Naive B cell (primary cell): Measurements from ENCODE around the gene SCP2. TPM values are rescaled to one million over a fixed set of nuclear protein-coding genes. Genes with fewer than 3 reads are reported as not detected.
A peak's percentile ranks its signal among the peaks of the same experiment; 100 is the strongest.
"Not testable (repeated sequence)": the region's sequence is repeated elsewhere in the genome, so short reads cannot be mapped to it uniquely, and the experiment has no call there.

Experiments used
- ATAC-seq, 2 donors: fragments of 150-1000 bp; cut with Tn5 transposase; 2 replicates each; pipeline ENCODE4 v1.10.0; 2021; ENCODE audit warnings: low read depth in 2 of 2, mild to moderate bottlenecking in 2 of 2, moderate library complexity in 2 of 2
- DNase-seq: peaks from one replicate; pipeline ENCODE4 v3.0.0; 2022
- H3K27ac Mint-ChIP-seq, 6 donors: one replicate each; pipeline ENCODE4 v1.8.0; 2020 to 2022; ENCODE audit warnings: mild to moderate bottlenecking in 6 of 6, mixed read lengths in 6 of 6, moderate library complexity in 5 of 6, inconsistent platforms in 2 of 6
- H3K27me3 Mint-ChIP-seq, 3 donors: one replicate each; pipeline ENCODE4 v1.8.0; 2021 to 2022; ENCODE audit warnings: mixed read lengths in 3 of 3, mild to moderate bottlenecking in 1 of 3
- H3K36me3 Mint-ChIP-seq, 2 donors: one replicate each; pipeline ENCODE4 v1.8.0; 2020 to 2022; ENCODE audit warnings: mixed read lengths in 2 of 2, inconsistent platforms in 1 of 2, mild to moderate bottlenecking in 1 of 2
- H3K4me1 Mint-ChIP-seq, 3 donors: one replicate each; pipeline ENCODE4 v1.8.0; 2020 to 2022; ENCODE audit warnings: mixed read lengths in 3 of 3, inconsistent platforms in 1 of 3, mild to moderate bottlenecking in 1 of 3, moderate library complexity in 1 of 3
- H3K4me3 Mint-ChIP-seq, 8 donors: one replicate each; pipeline ENCODE4 v1.8.0; 2020 to 2022; ENCODE audit warnings: mild to moderate bottlenecking in 8 of 8, mixed read lengths in 8 of 8, moderate library complexity in 8 of 8, inconsistent platforms in 2 of 8
- H3K9me3 Mint-ChIP-seq, 7 donors: one replicate each; pipeline ENCODE4 v1.8.0; 2020 to 2022; ENCODE audit warnings: mixed read lengths in 7 of 7, mild to moderate bottlenecking in 5 of 7, inconsistent platforms in 2 of 7, moderate library complexity in 1 of 7
- polyA plus RNA-seq, 6 donors: library from polyadenylated mRNA; unstranded; fragments of 300-500 nt; fragmentation: Illumina TruSeq; gene quantifications; one replicate each; pipeline ENCODE4 v1.2.3, GENCODE V29; 2021; ENCODE audit warnings: low read depth in 6 of 6

The SCP2 gene
- polyA plus RNA-seq, 6 donors from 2014 or later: 126 to 206 (median 169) TPM

GRCh38 chr1:52955129-52955970 is 28.3 kb downstream of the SCP2 start:
- Mint-ChIP-seq H3K27me3 (no peaks in the 10 kb centered on the region), H3K36me3 (no peaks in the 10 kb centered on the region), H3K4me1 (no peaks in the 10 kb centered on the region), H3K27ac (peak overlapping the region in 1 of 6 donors; percentile 90), H3K4me3 (no peak overlapping the region), H3K9me3 (no peaks in the 10 kb centered on the region)
- no peak for DNase-seq
- ATAC-seq: no peak

DNA sequence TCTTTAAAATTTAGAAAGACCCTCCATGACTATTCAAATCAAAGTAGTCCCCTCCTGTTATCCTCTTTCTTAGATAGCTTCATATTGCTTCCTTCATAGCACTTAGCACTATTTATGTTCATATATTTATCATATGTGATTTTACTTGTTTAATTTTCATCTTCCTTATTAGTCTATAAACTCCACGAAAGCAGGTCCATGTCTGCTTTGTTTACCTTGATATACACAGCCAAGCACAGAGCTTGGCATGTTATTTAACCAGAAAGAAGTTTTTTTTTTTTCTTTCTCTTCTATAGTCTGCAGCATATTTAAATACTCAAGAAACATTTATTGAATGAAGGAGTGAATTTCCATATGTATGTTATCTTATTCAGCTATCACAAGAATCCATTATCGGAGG is 36.0 kb downstream of the SCP2 start:
- ATAC-seq (no peak), DNase-seq (no peak)
- Mint-ChIP-seq H3K4me3 (no peak overlapping the region), H3K27ac (no peak overlapping the region), H3K9me3 (no peaks in the 10 kb centered on the region), H3K36me3 (peaks cover 4 to 6% of the 10 kb centered on the region in 2 donors), H3K27me3 (no peaks in the 10 kb centered on the region), H3K4me1 (no peaks in the 10 kb centered on the region)

DNA sequence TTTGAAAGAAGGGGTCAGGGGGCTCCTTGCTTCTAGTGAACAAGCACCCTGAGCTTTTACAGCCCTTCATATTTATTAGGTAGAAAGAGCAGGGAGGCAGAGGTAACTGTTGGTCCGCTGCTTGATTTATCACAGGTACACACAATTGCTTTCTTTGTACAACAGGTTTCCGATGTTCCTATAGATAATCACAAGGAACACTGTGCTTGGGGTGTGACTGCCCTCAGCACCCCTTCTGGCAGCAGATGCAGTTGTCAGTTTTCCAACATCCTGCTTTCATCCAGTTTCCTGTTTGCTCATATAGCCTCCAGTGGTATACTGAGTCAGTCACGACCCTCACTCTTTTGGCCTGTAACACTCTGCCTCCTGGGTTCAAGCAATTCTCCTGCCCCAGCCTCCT is 40.6 kb downstream of the SCP2 start:
- DNase-seq (no peak), ATAC-seq (no peak)
- peaks cover 0 to 1% of the 10 kb centered on the region in 2 donors for H3K36me3 Mint-ChIP-seq
- H3K4me3 Mint-ChIP-seq: no peak overlapping the region
- H3K27me3 Mint-ChIP-seq: no peaks in the 10 kb centered on the region
- no peaks in the 10 kb centered on the region for H3K9me3 Mint-ChIP-seq
- H3K4me1 Mint-ChIP-seq: no peaks in the 10 kb centered on the region
- no peak overlapping the region for H3K27ac Mint-ChIP-seq

- H3K27ac Mint-ChIP-seq: peak overlapping the region in 1 of 6 donors; percentile 87
- not testable (repeated sequence) for H3K4me1 Mint-ChIP-seq, DNase-seq, H3K27me3 Mint-ChIP-seq, ATAC-seq, H3K36me3 Mint-ChIP-seq, H3K4me3 Mint-ChIP-seq, H3K9me3 Mint-ChIP-seq
Measured at GRCh38 chr1:52969234-52969633, 42.2 kb downstream of the SCP2 start.

DNA sequence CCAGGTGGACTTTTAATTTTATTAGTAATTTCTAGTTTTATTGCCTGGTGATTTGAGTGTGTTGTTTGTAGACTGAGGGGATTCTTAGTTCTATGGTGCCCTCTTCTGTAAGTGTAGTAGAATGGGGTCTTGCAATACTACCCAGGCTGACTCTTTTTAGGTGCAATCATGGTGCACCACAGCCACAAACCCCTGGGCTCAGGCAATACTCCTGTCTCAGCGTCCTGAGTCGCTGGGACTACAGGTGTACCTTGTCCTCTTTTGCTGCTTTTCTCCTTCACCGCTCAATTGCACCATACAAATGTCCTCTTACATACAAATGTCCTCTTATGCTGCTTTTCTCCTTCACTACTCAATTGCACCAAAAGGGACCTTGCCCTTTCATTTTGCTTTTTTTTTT is 43.1 kb downstream of the SCP2 start:
- Mint-ChIP-seq H3K4me1 (no peaks in the 10 kb centered on the region), H3K27ac (peak overlapping the region in 1 of 6 donors; percentile 49), H3K27me3 (peaks cover 0 to 5% (median 0%) of the 10 kb centered on the region in 3 donors), H3K4me3 (no peak overlapping the region), H3K36me3 (no peaks in the 10 kb centered on the region), H3K9me3 (no peaks in the 10 kb centered on the region)
- no peak for ATAC-seq
- DNase-seq: no peak

DNA sequence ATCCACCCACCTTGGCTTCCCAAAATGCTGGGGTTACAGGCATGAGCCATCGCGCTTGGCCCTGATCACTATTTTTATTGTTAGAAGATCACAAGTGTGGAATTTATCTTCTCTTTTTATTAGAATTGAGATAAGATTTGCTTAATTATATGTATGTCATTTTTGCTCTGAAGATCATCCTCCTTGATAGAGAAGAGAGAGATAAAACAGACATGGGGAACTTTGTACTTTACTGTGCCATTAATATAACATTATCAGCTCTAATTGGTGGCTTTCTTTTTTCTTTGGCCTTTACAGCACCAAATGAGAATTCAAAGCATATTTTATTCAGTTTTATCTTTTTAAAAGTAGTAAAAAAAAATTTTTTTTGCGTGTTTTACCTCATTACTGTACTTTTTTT is 46.8 kb downstream of the SCP2 start:
- Mint-ChIP-seq H3K9me3 (no peaks in the 10 kb centered on the region), H3K4me3 (no peak overlapping the region), H3K36me3 (no peaks in the 10 kb centered on the region), H3K27ac (peak overlapping the region in 1 of 6 donors; percentile 52), H3K4me1 (no peaks in the 10 kb centered on the region), H3K27me3 (peaks cover 0 to 5% (median 3%) of the 10 kb centered on the region in 3 donors)
- ATAC-seq (no peak), DNase-seq (no peak)

DNA sequence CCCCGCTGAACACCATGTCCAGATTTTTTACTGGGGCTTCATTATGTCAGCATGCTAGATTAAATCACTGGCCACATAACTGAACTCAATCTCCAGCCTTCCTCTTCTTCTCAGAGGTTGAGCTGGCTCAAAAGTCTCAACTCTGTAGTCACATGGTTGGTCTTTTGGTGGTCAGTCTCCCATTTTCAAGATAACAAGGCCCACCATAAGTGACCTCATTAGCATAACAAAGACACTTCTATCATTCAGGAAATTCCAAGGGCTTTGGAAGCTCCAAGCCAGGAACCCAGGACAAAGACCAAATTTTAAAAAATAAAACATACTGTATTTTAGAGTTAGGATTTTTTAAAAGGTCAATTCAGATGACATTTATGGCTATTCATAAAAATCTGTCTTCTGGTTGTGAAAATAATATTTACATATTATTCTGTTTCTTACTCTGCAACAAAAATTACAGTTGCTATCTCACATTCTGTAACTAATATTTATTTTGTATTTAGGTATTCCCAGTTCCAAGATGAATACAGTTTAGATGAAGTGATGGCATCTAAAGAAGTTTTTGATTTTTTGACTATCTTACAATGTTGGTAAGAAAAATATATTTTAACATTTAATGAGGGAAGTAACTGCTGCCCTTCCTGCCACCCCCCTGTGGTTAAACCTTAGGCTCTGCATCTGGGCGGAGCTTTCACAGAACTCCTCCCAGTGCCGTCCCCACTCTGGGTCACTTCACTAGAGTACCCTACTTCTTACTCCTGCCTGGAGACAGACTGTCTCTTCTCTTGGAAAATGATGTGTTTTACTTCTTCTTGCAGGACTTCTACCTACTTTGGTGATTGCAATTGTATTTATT is 49.3 kb downstream of the SCP2 start:
- H3K4me1 Mint-ChIP-seq: no peaks in the 10 kb centered on the region
- H3K4me3 Mint-ChIP-seq: no peak overlapping the region
- H3K27me3 Mint-ChIP-seq: peaks cover 0 to 5% (median 3%) of the 10 kb centered on the region in 3 donors
- H3K9me3 Mint-ChIP-seq: no peaks in the 10 kb centered on the region
- ATAC-seq (no peak), DNase-seq (no peak)
- H3K36me3 Mint-ChIP-seq: no peaks in the 10 kb centered on the region
- no peak overlapping the region for H3K27ac Mint-ChIP-seq

- H3K4me1 Mint-ChIP-seq: no peaks in the 10 kb centered on the region
- no peak overlapping the region for H3K27ac Mint-ChIP-seq
- DNase-seq: no peak
- H3K36me3 Mint-ChIP-seq: peaks cover 6 to 8% of the 10 kb centered on the region in 2 donors
- H3K27me3 Mint-ChIP-seq: peaks cover 0 to 5% (median 3%) of the 10 kb centered on the region in 3 donors
- no peak for ATAC-seq
- peaks cover 0 to 11% (median 5%) of the 10 kb centered on the region in 7 donors for H3K9me3 Mint-ChIP-seq
- no peak overlapping the region for H3K4me3 Mint-ChIP-seq
Measured at GRCh38 chr1:52978045-52978444, 51.0 kb downstream of the SCP2 start.

GRCh38 chr1:52992733-52993132 is 65.7 kb downstream of the SCP2 start:
- not testable (repeated sequence) for H3K27me3 Mint-ChIP-seq, ATAC-seq, H3K9me3 Mint-ChIP-seq, H3K36me3 Mint-ChIP-seq, H3K27ac Mint-ChIP-seq, H3K4me1 Mint-ChIP-seq, H3K4me3 Mint-ChIP-seq, DNase-seq

- ATAC-seq (no peak), DNase-seq (no peak)
- H3K4me1 Mint-ChIP-seq: no peaks in the 10 kb centered on the region
- H3K9me3 Mint-ChIP-seq: no peaks in the 10 kb centered on the region
- no peak overlapping the region for H3K4me3 Mint-ChIP-seq
- H3K36me3 Mint-ChIP-seq: no peaks in the 10 kb centered on the region
- H3K27ac Mint-ChIP-seq: no peak overlapping the region
- peaks cover 0 to 6% (median 3%) of the 10 kb centered on the region in 3 donors for H3K27me3 Mint-ChIP-seq
Measured at GRCh38 chr1:52994656-52995055, 67.6 kb downstream of the SCP2 start.

GRCh38 chr1:52996653-52997052 is 69.6 kb downstream of the SCP2 start:
- Mint-ChIP-seq H3K27me3 (peaks cover 0 to 6% (median 3%) of the 10 kb centered on the region in 3 donors), H3K27ac (no peak overlapping the region), H3K9me3 (no peaks in the 10 kb centered on the region), H3K36me3 (no peaks in the 10 kb centered on the region), H3K4me1 (no peaks in the 10 kb centered on the region), H3K4me3 (no peak overlapping the region)
- DNase-seq (no peak), ATAC-seq (no peak)

GRCh38 chr1:53001128-53001527 is 74.1 kb downstream of the SCP2 start:
- H3K27ac Mint-ChIP-seq: no peak overlapping the region
- H3K36me3 Mint-ChIP-seq: peaks cover 3 to 9% of the 10 kb centered on the region in 2 donors
- peaks cover 5 to 21% (median 8%) of the 10 kb centered on the region in 3 donors for H3K27me3 Mint-ChIP-seq
- H3K4me3 Mint-ChIP-seq: no peak overlapping the region
- H3K4me1 Mint-ChIP-seq: no peaks in the 10 kb centered on the region
- H3K9me3 Mint-ChIP-seq: peaks cover 0 to under 1% (median 0%) of the 10 kb centered on the region in 7 donors
- ATAC-seq (no peak), DNase-seq (no peak)

DNA sequence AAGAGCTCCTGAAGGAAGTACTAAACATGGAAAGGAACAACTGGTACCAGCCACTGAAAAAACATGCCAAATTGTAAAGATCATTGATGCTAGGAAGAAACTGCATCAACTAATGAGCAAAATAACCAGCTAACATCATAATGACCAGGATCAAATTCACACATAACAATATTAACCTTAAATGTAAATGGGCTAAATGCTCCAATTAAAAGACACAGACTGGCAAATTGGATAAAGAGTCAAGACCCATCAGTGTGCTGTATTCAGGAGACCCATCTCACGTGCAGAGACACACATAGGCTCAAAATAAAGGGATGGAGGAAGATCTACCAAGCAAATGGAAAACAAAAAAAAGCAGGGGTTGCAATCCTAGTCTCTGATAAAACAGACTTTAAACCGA is 79.5 kb downstream of the SCP2 start:
- not testable (repeated sequence) for H3K9me3 Mint-ChIP-seq, H3K4me1 Mint-ChIP-seq, ATAC-seq, H3K27ac Mint-ChIP-seq, H3K4me3 Mint-ChIP-seq, DNase-seq, H3K36me3 Mint-ChIP-seq
- peaks cover 8 to 40% (median 10%) of the 10 kb centered on the region in 3 donors for H3K27me3 Mint-ChIP-seq

DNA sequence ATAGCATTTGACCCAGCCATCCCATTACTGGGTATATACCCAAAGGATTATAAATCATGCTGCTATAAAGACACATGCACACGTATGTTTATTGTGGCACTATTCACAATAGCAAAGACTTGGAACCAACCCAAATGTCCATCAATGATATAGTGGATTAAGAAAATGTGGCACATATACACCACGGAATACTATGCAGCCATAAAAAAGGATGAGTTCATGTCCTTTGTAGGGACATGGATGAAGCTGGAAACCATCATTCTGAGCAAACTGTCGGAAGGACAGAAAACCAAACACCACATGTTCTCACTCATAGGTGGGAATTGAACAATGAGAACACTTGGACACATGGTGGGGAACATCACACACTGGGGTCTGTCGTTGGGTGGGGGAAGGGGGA is 83.2 kb downstream of the SCP2 start:
- not testable (repeated sequence) for H3K36me3 Mint-ChIP-seq, DNase-seq, H3K27ac Mint-ChIP-seq, H3K4me1 Mint-ChIP-seq, H3K9me3 Mint-ChIP-seq, ATAC-seq
- peaks cover 5 to 33% (median 8%) of the 10 kb centered on the region in 3 donors for H3K27me3 Mint-ChIP-seq
- H3K4me3 Mint-ChIP-seq: peak overlapping the region in 1 of 8 donors; percentile 8
